Adipose tissue (tissue), 3 donors: ENCODE results near the gene ZW10. TPM values are rescaled to one million over a fixed set of nuclear protein-coding genes. Genes with fewer than 3 reads are reported as not detected.
"Not testable (repeated sequence)": the region's sequence is repeated elsewhere in the genome, so short reads cannot be mapped to it uniquely, and the experiment has no call there.

Experiments
- H3K27ac ChIP-seq: one replicate; pipeline ENCODE4 v1.5.1; 2013; ENCODE audit warnings: low read depth, low read length
- WGBS, 3 donors: extraction: QIAGEN DNeasy Blood & Tissue Kit; methylation state at CpG; one replicate each; pipeline ENCODE4 v1.1.7; 2013; 5-methylcytosine and 5-hydroxymethylcytosine counted together
- polyA plus RNA-seq, 3 donors: library from polyadenylated mRNA; stranded (reverse); fragments of 200-250 nt; gene quantifications; one replicate each; pipeline ENCODE4 v1.2.3, GENCODE V29; 2013
- donor health status: healthy with polysubstance abuse.
- donor health status: Bipolar disorder and iron deficiency.
- donor health status: healthy.

ZW10 gene
- polyA plus RNA-seq, 3 donors = 5.1 to 7.8 (median 6.7) TPM

- 97 to 98% (median 97%) methylated on average over 2 of the region's 2 CpGs for WGBS, 3 donors
- no peak overlapping the region for H3K27ac ChIP-seq
Measured at GRCh38 chr11:113715882-113716625, 57.4 kb downstream of the ZW10 start.

GRCh38 chr11:113715273-113715672, 58.2 kb downstream of the ZW10 start:
- 93 to 94% (median 94%) methylated on average over 1 of the region's 1 CpG for WGBS, 3 donors
- H3K27ac ChIP-seq = no peak overlapping the region

GRCh38 chr11:113710989-113711388, 62.5 kb downstream of the ZW10 start:
- no peak overlapping the region for H3K27ac ChIP-seq
- 93 to 98% (median 97%) methylated on average over 1 of the region's 1 CpG for WGBS, 3 donors

GRCh38 chr11:113705871-113706655, 67.4 kb downstream of the ZW10 start, which contains the start of gene TMPRSS5:
Gene TMPRSS5 (minus strand): TSS chr11:113706308. CDS start chr11:113706224, 84 bp downstream.
- H3K27ac ChIP-seq = no peak within 1 kb of the TSS
- WGBS, 3 donors = 80 to 89% (median 85%) methylated on average over 7 of the region's 7 CpGs

- WGBS, 3 donors = 91 to 98% (median 95%) methylated on average over 1 of the region's 1 CpG
- H3K27ac ChIP-seq = not testable (repeated sequence)
Measured at GRCh38 chr11:113703551-113703950, 69.9 kb downstream of the ZW10 start.

GRCh38 chr11:113701491-113701890, 72.0 kb downstream of the ZW10 start:
- WGBS, 3 donors = 93 to 100% (median 95%) methylated on average over 1 of the region's 1 CpG
- H3K27ac ChIP-seq = no peak overlapping the region

- no peak overlapping the region for H3K27ac ChIP-seq
- 38 to 72% (median 72%) methylated on average over 3 of the region's 3 CpGs for WGBS, 3 donors
Measured at GRCh38 chr11:113698515-113698914, 75.0 kb downstream of the ZW10 start.

- no peak overlapping the region for H3K27ac ChIP-seq
- 59 to 88% (median 86%) methylated on average over 7 of the region's 7 CpGs for WGBS, 3 donors
Measured at GRCh38 chr11:113697756-113698407, 75.6 kb downstream of the ZW10 start.

- 93 to 98% (median 97%) methylated on average over 5 of the region's 5 CpGs for WGBS, 3 donors
- no peak overlapping the region for H3K27ac ChIP-seq
Measured at GRCh38 chr11:113697111-113697510, 76.4 kb downstream of the ZW10 start.

- WGBS, 3 donors = 93 to 94% (median 94%) methylated on average over 4 of the region's 4 CpGs
Measured at GRCh38 chr11:113695207-113695606, 78.3 kb downstream of the ZW10 start.

GRCh38 chr11:113694390-113694789, 79.1 kb downstream of the ZW10 start:
- 96 to 97% (median 97%) methylated on average over 12 of the region's 12 CpGs for WGBS, 3 donors
- no peak overlapping the region for H3K27ac ChIP-seq

More at GRCh38 chr11:113695207-113695606, 78.3 kb downstream of the ZW10 start:
- no peak overlapping the region for H3K27ac ChIP-seq

- 92 to 95% (median 94%) methylated on average over 13 of the region's 13 CpGs for WGBS, 3 donors
Measured at GRCh38 chr11:113693030-113693429, 80.5 kb downstream of the ZW10 start.

GRCh38 chr11:113690619-113691569, 82.6 kb downstream of the ZW10 start:
- H3K27ac ChIP-seq = no peak overlapping the region
- WGBS, 3 donors = 80 to 88% (median 81%) methylated on average over 15 of the region's 15 CpGs

More at GRCh38 chr11:113693030-113693429, 80.5 kb downstream of the ZW10 start:
- H3K27ac ChIP-seq = no peak overlapping the region

GRCh38 chr11:113689768-113690618, 83.5 kb downstream of the ZW10 start:
- no peak overlapping the region for H3K27ac ChIP-seq
- 94% methylated on average over 19 of the region's 19 CpGs for WGBS, 3 donors

GRCh38 chr11:113685654-113686359, 87.7 kb downstream of the ZW10 start:
- 48 to 69% (median 49%) methylated on average over 2 of the region's 2 CpGs for WGBS, 3 donors
- H3K27ac ChIP-seq = no peak overlapping the region

- WGBS, 3 donors = 37 to 54% (median 53%) methylated on average over 5 of the region's 5 CpGs
Measured at GRCh38 chr11:113684496-113684895, 89.0 kb downstream of the ZW10 start.

More at GRCh38 chr11:113684496-113684895, 89.0 kb downstream of the ZW10 start:
- H3K27ac ChIP-seq = no peak overlapping the region
